PC-3 (cell line): ENCODE data around the gene CLECL1.

Experiments used
- EZH2 ChIP-seq: fragments of 300-600 bp; sonication (generic); IDR thresholded peaks from one replicate; pipeline ENCODE4 v1.6.1; 2017; ENCODE audit warnings: antibody characterized with exemption, mild to moderate bottlenecking, low read length; ENCODE audit not compliant: unreplicated experiment
- EZH2phosphoT487 ChIP-seq: fragments of 300-600 bp; sonication (generic); IDR thresholded peaks from 2 replicates; pipeline ENCODE4 v1.6.1; 2018; ENCODE audit warnings: mild to moderate bottlenecking, antibody characterized with exemption, low read length, borderline replicate concordance
- TF ChIP-seq, protein P1 (sequence below): fragments of 300-600 bp; sonication (generic); conservative IDR thresholded peaks from 2 replicates; pipeline ENCODE4 v1.5.1; 2017; ENCODE audit warnings: antibody characterized with exemption, low read depth, mild to moderate bottlenecking, low read length

DNA sequence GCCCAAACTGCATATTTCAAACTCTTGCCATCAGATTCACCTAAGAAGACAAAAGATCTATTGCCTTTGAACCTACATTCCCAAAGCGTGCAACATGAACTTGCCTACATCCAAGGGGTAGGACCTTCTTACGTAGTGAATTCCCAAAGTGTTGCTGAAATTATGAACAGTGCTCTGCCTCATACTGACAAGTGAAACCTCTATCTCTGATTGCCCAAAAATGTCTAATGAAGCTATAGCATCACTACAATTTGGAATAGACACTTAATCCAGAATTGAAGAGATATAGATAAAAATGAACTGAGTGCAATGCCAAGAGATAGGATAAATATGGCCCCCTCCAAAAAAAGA is 32.3 kb downstream of the CLECL1 start:
- TF ChIP-seq, protein P1, sequence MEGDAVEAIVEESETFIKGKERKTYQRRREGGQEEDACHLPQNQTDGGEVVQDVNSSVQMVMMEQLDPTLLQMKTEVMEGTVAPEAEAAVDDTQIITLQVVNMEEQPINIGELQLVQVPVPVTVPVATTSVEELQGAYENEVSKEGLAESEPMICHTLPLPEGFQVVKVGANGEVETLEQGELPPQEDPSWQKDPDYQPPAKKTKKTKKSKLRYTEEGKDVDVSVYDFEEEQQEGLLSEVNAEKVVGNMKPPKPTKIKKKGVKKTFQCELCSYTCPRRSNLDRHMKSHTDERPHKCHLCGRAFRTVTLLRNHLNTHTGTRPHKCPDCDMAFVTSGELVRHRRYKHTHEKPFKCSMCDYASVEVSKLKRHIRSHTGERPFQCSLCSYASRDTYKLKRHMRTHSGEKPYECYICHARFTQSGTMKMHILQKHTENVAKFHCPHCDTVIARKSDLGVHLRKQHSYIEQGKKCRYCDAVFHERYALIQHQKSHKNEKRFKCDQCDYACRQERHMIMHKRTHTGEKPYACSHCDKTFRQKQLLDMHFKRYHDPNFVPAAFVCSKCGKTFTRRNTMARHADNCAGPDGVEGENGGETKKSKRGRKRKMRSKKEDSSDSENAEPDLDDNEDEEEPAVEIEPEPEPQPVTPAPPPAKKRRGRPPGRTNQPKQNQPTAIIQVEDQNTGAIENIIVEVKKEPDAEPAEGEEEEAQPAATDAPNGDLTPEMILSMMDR: no peak
- TF ChIP-seq EZH2phosphoT487: no peak
- TF ChIP-seq EZH2: no peak
